ENCODE results near the gene DNAJC3.

Gene DNAJC3

DNA sequence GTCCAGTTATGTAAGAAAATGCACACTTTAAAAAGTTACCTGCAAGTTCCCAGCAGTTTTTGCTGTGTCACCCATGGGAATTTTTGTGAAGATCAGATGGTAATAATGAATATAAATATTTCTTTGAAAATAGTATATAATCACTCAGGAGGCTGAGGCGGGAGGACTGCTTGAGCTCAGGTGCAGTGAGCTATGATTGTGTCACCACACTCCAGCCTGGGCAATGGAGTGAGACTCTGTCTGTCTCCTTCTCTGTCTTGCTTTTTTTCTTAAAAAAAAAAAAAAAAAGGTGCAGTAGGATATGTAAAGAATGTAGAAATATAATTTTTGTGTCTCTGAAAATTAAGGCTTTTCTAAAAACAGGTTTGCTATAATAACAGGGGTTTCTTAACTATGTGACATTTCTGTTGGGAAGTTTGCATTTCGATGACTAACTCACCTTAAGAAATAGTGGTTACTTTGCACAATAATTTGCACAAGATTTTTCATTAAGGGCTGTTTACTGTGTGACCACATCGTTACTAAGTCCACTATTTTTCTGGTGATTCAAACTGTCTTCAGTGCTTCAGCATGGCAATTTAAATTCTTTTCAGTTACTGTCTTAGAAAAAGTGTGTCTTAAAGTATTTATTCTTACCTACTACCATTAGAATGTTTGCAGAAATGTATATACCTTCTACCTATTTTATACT is 37.3 kb downstream of the DNAJC3 start:
- peak; percentile 77 for DNase-seq (ENCODE audit: low read depth)
- TF ChIP-seq, protein P1, sequence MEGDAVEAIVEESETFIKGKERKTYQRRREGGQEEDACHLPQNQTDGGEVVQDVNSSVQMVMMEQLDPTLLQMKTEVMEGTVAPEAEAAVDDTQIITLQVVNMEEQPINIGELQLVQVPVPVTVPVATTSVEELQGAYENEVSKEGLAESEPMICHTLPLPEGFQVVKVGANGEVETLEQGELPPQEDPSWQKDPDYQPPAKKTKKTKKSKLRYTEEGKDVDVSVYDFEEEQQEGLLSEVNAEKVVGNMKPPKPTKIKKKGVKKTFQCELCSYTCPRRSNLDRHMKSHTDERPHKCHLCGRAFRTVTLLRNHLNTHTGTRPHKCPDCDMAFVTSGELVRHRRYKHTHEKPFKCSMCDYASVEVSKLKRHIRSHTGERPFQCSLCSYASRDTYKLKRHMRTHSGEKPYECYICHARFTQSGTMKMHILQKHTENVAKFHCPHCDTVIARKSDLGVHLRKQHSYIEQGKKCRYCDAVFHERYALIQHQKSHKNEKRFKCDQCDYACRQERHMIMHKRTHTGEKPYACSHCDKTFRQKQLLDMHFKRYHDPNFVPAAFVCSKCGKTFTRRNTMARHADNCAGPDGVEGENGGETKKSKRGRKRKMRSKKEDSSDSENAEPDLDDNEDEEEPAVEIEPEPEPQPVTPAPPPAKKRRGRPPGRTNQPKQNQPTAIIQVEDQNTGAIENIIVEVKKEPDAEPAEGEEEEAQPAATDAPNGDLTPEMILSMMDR (conservative IDR thresholded peaks at IDR 0.05; ENCODE audit: low read depth, low read length) = no peak
- H3K4me3 ChIP-seq (ENCODE audit: low read depth, low read length) = no peak overlapping the region

DNA sequence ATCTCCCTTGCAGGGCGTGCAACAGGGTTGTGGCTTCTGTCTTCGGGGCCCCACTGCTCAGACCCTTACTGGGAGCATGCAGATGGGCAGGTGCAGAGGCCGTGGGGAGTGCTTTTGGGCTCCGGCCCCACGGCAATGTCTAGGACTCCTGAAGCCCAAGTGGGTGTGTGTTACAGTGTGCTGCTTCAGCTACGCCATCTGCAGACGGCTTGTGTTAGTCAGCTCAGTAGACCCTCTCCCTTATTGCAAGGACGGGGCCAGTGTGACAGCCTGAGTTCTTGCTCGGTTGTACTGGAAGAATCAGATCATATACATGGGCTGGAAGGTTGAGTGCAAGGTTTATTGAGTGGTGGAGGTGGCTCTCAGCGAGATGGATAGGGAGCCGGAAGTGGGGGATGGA is 39.3 kb downstream of the DNAJC3 start:
- TF ChIP-seq, protein P1 (conservative IDR thresholded peaks at IDR 0.05; ENCODE audit: low read depth, low read length) = no peak
- H3K4me3 ChIP-seq (ENCODE audit: low read depth, low read length) = no peak overlapping the region
- no peak for DNase-seq (ENCODE audit: low read depth)

DNA sequence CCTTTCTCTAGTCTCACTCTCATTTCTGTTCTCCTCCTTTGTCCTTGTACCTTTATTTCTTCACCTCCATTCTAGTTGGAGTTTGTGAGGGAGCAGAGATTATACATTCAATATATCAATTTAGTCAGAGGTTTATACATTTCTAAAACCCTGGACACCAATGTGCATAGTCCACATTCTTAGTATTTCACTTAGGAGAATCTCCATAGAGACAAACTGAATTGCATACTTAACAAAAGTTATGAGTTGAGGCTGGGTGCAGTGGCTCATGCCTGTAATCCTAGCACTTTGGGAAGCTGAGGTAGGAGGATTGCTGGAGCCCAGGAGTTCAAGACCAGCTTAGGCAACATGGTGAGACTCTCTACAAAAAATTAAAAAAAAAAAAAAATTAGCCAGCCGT is 45.3 kb downstream of the DNAJC3 start:
- TF ChIP-seq, protein P1 (conservative IDR thresholded peaks at IDR 0.05; ENCODE audit: low read depth, low read length) = no peak
- no peak for DNase-seq (ENCODE audit: low read depth)
- H3K4me3 ChIP-seq (ENCODE audit: low read depth, low read length) = no peak overlapping the region

DNA sequence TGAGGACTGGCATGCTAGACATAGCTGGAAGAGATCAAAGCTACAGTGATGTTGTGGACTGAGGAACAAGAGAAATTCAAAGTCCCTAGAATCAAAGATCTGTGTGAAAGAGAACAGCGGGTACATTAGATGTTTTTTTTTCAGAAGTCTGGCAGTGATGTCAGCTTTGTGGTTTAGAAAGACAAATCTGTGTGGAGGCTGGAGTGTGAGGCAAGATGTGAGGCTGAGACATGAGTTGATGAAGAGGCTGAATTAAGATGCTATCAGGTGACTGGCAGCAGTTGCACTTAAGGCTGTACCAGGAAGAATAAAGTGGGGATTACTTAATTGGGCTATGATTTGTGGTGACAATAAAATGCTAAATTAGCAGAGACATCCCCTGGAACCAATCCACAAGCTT is 46.5 kb downstream of the DNAJC3 start:
- H3K4me3 ChIP-seq (ENCODE audit: low read depth, low read length) = no peak overlapping the region
- no peak for DNase-seq (ENCODE audit: low read depth)
- TF ChIP-seq, protein P1 (conservative IDR thresholded peaks at IDR 0.05; ENCODE audit: low read depth, low read length) = no peak

DNA sequence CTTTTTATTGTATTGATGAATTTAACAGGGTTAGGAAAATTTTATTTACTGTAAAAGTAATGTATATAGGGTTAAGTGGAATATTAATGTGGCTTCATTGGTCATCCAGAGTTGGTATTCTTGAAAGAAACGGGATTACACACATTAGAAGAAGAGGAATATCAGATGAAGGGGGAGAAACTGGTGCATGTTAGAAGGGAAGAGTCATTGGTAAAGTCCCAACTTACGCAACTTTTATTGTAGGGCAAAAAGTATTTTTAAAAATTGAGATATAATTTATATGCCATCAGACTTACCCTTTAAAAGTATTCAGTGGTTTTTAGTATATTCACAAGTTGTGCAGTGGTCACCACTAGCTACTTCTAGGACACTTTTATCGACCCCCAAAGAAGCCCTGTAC is 47.3 kb downstream of the DNAJC3 start:
- no peak overlapping the region for H3K4me3 ChIP-seq (ENCODE audit: low read depth, low read length)
- DNase-seq (ENCODE audit: low read depth) = no peak
- TF ChIP-seq, protein P1 (conservative IDR thresholded peaks at IDR 0.05; ENCODE audit: low read depth, low read length) = no peak

DNA sequence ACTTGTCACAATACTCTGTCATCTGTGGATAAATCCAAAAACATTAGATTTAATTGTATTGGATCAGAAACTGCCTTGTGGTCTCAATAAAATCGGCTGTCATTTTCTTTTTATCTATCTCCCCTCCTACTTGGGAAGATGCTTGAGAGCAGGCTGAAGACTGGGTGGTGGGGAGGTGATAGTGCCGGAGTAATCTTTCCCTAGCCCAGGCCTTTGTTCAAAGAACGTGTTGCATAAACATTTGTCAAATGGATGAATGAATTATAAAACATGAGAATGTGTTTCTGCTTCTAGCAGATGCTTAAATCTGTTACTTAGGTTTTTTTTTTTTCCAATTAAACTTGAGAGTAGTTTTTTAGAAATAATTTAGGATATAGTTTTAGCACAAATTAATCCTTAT is 49.9 kb downstream of the DNAJC3 start:
- no peak for DNase-seq (ENCODE audit: low read depth)

More for the DNA sequence above, 49.9 kb downstream of the DNAJC3 start:
- H3K4me3 ChIP-seq (ENCODE audit: low read depth, low read length) = no peak overlapping the region
- TF ChIP-seq, protein P1 (conservative IDR thresholded peaks at IDR 0.05; ENCODE audit: low read depth, low read length) = no peak

Measured in choroid plexus epithelial cell (primary cell).